H1 (cell line): ENCODE data around the gene RASD2. TPM values are rescaled to one million over a fixed set of nuclear protein-coding genes. Genes with fewer than 3 reads are reported as not detected.

Source experiments
- BCL11A ChIP-seq, 2 experiments: IDR thresholded peaks; one replicate each; pipeline ENCODE4 v1.6.1; 2011; ENCODE audit warnings: low read depth in 2 of 2, low read length in 2 of 2, mild to moderate bottlenecking in 2 of 2
- FOSL1 ChIP-seq: IDR thresholded peaks from 2 replicates; pipeline ENCODE4 v1.6.1; 2011; ENCODE audit warnings: mild to moderate bottlenecking, low read depth, low read length, moderate library complexity; ENCODE audit not compliant: insufficient read depth
- GTF2F1 ChIP-seq: IDR thresholded peaks from 2 replicates; pipeline ENCODE4 v1.6.1; 2012; ENCODE audit warnings: low read depth, low read length, improper control_type of control experiment, borderline replicate concordance
- HDAC6 ChIP-seq: IDR thresholded peaks from one replicate; pipeline ENCODE4 v1.7.1; 2012; ENCODE audit warnings: low read depth, mild to moderate bottlenecking, inconsistent platforms, low read length, moderate library complexity
- KDM5A ChIP-seq: fragments of 200-600 bp; IDR thresholded peaks from 2 replicates; pipeline ENCODE4 v1.7.1; 2012; ENCODE audit warnings: mild to moderate bottlenecking, low read length, inconsistent platforms, mixed read lengths
- NANOG ChIP-seq: IDR thresholded peaks from 2 replicates; pipeline ENCODE4 v1.6.1; 2011; ENCODE audit warnings: low read length, low read depth, mild to moderate bottlenecking, inconsistent platforms; ENCODE audit not compliant: insufficient read depth, poor library complexity, severe bottlenecking
- NRF1 ChIP-seq: IDR thresholded peaks from 2 replicates; pipeline ENCODE4 v1.6.1; 2011; ENCODE audit warnings: mild to moderate bottlenecking, low read depth, low read length, improper control_type of control experiment
- RNF2 ChIP-seq: fragments of 200-900, 300-1000 bp; sonication (generic); IDR thresholded peaks from 2 replicates; pipeline ENCODE4 v1.7.1; 2016; ENCODE audit warnings: borderline replicate concordance, low read depth, mild to moderate bottlenecking, antibody characterized with exemption, low read length; ENCODE audit not compliant: poor library complexity, severe bottlenecking; ENCODE audit errors: missing control alignments
- SP1 ChIP-seq: IDR thresholded peaks from 2 replicates; pipeline ENCODE4 v1.6.1; 2011; ENCODE audit warnings: low read depth, low read length
- SP2 ChIP-seq: IDR thresholded peaks from 2 replicates; pipeline ENCODE4 v1.6.1; 2012; ENCODE audit warnings: mild to moderate bottlenecking, low read length, inconsistent platforms
- polyA plus RNA-seq, 7 experiments: library from polyadenylated mRNA; depleted of rRNA in 3 of 7; stranded (reverse) in 5 of 7; unstranded in 2 of 7; fragments of >200 nt in 5 of 7; fragments of 200-250 nt in 2 of 7; gene quantifications; 1 replicate in 5 of 7; 2 replicates in 1 of 7; 4 replicates in 1 of 7; pipeline versions ENCODE4 v1.2.1 to v1.2.3, GENCODE V29; 2011 to 2013; ENCODE audit warnings: missing spikeins in 2 of 7, mixed read lengths in 2 of 7
- total RNA-seq: library from RNA; stranded (reverse); fragmentation: NEBNext Ultra II Directional; extraction: Animal tissue kit (Norgen Biotek cat#: 25700); gene quantifications from 2 replicates; pipeline ENCODE4 v1.2.1, GENCODE V29; 2021
- TF ChIP-seq, protein P1 (sequence below): fragments of 300-600 bp; sonication (generic); IDR thresholded peaks from 2 replicates; pipeline ENCODE4 v1.7.1; 2012; ENCODE audit warnings: low read length, moderate library complexity, mild to moderate bottlenecking, inconsistent platforms; ENCODE audit not compliant: insufficient replicate concordance
- TF ChIP-seq, protein P2 (sequence below): IDR thresholded peaks from 2 replicates; pipeline ENCODE4 v1.6.1; 2012; ENCODE audit warnings: inconsistent platforms

Gene RASD2
- total and polyA plus RNA-seq, 2 of the 8 experiments (the other 6 are each of a cell fraction or from before 2014, with no cell fraction given): 1.9 to 5.1 TPM

DNA sequence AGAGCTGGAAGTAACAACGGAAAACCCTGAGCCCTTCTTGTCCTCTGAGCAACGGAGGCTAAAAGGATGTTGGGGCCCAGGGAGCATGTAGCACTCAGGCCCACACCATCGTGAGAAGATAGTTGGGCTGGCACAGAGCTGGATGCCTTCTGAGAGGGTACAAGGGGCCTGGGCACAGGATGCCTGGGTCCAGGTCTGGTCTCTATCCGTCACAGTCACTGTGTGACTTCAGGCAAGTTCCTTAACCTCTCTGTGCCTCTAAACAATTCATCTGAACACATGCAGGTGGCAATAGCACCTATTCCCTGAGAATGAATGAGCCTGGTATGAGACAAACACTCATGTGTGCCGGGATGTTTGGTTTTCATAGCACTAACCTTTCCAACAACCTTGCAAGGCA lies 47.3 kb downstream of the RASD2 start (continued):
- TF ChIP-seq, protein P1, sequence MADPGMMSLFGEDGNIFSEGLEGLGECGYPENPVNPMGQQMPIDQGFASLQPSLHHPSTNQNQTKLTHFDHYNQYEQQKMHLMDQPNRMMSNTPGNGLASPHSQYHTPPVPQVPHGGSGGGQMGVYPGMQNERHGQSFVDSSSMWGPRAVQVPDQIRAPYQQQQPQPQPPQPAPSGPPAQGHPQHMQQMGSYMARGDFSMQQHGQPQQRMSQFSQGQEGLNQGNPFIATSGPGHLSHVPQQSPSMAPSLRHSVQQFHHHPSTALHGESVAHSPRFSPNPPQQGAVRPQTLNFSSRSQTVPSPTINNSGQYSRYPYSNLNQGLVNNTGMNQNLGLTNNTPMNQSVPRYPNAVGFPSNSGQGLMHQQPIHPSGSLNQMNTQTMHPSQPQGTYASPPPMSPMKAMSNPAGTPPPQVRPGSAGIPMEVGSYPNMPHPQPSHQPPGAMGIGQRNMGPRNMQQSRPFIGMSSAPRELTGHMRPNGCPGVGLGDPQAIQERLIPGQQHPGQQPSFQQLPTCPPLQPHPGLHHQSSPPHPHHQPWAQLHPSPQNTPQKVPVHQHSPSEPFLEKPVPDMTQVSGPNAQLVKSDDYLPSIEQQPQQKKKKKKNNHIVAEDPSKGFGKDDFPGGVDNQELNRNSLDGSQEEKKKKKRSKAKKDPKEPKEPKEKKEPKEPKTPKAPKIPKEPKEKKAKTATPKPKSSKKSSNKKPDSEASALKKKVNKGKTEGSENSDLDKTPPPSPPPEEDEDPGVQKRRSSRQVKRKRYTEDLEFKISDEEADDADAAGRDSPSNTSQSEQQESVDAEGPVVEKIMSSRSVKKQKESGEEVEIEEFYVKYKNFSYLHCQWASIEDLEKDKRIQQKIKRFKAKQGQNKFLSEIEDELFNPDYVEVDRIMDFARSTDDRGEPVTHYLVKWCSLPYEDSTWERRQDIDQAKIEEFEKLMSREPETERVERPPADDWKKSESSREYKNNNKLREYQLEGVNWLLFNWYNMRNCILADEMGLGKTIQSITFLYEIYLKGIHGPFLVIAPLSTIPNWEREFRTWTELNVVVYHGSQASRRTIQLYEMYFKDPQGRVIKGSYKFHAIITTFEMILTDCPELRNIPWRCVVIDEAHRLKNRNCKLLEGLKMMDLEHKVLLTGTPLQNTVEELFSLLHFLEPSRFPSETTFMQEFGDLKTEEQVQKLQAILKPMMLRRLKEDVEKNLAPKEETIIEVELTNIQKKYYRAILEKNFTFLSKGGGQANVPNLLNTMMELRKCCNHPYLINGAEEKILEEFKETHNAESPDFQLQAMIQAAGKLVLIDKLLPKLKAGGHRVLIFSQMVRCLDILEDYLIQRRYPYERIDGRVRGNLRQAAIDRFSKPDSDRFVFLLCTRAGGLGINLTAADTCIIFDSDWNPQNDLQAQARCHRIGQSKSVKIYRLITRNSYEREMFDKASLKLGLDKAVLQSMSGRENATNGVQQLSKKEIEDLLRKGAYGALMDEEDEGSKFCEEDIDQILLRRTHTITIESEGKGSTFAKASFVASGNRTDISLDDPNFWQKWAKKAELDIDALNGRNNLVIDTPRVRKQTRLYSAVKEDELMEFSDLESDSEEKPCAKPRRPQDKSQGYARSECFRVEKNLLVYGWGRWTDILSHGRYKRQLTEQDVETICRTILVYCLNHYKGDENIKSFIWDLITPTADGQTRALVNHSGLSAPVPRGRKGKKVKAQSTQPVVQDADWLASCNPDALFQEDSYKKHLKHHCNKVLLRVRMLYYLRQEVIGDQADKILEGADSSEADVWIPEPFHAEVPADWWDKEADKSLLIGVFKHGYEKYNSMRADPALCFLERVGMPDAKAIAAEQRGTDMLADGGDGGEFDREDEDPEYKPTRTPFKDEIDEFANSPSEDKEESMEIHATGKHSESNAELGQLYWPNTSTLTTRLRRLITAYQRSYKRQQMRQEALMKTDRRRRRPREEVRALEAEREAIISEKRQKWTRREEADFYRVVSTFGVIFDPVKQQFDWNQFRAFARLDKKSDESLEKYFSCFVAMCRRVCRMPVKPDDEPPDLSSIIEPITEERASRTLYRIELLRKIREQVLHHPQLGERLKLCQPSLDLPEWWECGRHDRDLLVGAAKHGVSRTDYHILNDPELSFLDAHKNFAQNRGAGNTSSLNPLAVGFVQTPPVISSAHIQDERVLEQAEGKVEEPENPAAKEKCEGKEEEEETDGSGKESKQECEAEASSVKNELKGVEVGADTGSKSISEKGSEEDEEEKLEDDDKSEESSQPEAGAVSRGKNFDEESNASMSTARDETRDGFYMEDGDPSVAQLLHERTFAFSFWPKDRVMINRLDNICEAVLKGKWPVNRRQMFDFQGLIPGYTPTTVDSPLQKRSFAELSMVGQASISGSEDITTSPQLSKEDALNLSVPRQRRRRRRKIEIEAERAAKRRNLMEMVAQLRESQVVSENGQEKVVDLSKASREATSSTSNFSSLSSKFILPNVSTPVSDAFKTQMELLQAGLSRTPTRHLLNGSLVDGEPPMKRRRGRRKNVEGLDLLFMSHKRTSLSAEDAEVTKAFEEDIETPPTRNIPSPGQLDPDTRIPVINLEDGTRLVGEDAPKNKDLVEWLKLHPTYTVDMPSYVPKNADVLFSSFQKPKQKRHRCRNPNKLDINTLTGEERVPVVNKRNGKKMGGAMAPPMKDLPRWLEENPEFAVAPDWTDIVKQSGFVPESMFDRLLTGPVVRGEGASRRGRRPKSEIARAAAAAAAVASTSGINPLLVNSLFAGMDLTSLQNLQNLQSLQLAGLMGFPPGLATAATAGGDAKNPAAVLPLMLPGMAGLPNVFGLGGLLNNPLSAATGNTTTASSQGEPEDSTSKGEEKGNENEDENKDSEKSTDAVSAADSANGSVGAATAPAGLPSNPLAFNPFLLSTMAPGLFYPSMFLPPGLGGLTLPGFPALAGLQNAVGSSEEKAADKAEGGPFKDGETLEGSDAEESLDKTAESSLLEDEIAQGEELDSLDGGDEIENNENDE: no peak
- TF ChIP-seq BCL11A (IDR thresholded peaks at IDR 0.05; ENCODE audit: low read depth in 2 of 2, low read length in 2 of 2) (no peak), NRF1 (no peak), NANOG (no peak), GTF2F1 (no peak), SP1 (no peak), SP2 (no peak), FOSL1 (no peak), RNF2 (no peak), HDAC6 (no peak), KDM5A (no peak)
- TF ChIP-seq, protein P2, sequence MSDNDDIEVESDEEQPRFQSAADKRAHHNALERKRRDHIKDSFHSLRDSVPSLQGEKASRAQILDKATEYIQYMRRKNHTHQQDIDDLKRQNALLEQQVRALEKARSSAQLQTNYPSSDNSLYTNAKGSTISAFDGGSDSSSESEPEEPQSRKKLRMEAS: no peak
